ENCODE measurements around the gene KIAA0232.
A peak's percentile ranks its signal among the peaks of the same experiment; 100 is the strongest.

GRCh38 chr4:6773616-6774540, 8.6 kb upstream of the KIAA0232 start:
- no peak for TF ChIP-seq CTCF (IDR thresholded peaks at IDR 0.05; ENCODE audit: low read depth, low read length, missing input control)
- peak; percentile 52 to 54 for TF ChIP-seq RAD21 (IDR thresholded peaks at IDR 0.05)
- peak in 1 of 2 donors; percentile 63 for TF ChIP-seq JUND (IDR thresholded peaks at IDR 0.05)
- TF ChIP-seq FOXA1 (IDR thresholded peaks at IDR 0.05): peak; percentile 30
- TF ChIP-seq HNF4A (conservative IDR thresholded peaks at IDR 0.05): peak; percentile 80 to 88
- no peak for TF ChIP-seq TAF1 (conservative IDR thresholded peaks at IDR 0.05)
- TF ChIP-seq GABPA (IDR thresholded peaks at IDR 0.05 in 1 of 2, conservative IDR thresholded peaks at IDR 0.05 in 1 of 2): no peak
- TF ChIP-seq EGR1 (IDR thresholded peaks at IDR 0.05; ENCODE audit: low read depth in 2 of 2): peak in 1 of 2 donors; percentile 10
- TF ChIP-seq, protein P1, sequence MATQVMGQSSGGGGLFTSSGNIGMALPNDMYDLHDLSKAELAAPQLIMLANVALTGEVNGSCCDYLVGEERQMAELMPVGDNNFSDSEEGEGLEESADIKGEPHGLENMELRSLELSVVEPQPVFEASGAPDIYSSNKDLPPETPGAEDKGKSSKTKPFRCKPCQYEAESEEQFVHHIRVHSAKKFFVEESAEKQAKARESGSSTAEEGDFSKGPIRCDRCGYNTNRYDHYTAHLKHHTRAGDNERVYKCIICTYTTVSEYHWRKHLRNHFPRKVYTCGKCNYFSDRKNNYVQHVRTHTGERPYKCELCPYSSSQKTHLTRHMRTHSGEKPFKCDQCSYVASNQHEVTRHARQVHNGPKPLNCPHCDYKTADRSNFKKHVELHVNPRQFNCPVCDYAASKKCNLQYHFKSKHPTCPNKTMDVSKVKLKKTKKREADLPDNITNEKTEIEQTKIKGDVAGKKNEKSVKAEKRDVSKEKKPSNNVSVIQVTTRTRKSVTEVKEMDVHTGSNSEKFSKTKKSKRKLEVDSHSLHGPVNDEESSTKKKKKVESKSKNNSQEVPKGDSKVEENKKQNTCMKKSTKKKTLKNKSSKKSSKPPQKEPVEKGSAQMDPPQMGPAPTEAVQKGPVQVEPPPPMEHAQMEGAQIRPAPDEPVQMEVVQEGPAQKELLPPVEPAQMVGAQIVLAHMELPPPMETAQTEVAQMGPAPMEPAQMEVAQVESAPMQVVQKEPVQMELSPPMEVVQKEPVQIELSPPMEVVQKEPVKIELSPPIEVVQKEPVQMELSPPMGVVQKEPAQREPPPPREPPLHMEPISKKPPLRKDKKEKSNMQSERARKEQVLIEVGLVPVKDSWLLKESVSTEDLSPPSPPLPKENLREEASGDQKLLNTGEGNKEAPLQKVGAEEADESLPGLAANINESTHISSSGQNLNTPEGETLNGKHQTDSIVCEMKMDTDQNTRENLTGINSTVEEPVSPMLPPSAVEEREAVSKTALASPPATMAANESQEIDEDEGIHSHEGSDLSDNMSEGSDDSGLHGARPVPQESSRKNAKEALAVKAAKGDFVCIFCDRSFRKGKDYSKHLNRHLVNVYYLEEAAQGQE (IDR thresholded peaks at IDR 0.05): peak; percentile 69
- TF ChIP-seq MAX (IDR thresholded peaks at IDR 0.05): peak; percentile 67
- TF ChIP-seq NR2F2 (IDR thresholded peaks at IDR 0.05): peak; percentile 50
- peak; percentile 76 for TF ChIP-seq SP1 (IDR thresholded peaks at IDR 0.05)
- TF ChIP-seq RXRA (IDR thresholded peaks at IDR 0.05): peak; percentile 78 to 95
